ENCODE results near the gene TAF11L2.
"Not testable (repeated sequence)": the region's sequence is repeated elsewhere in the genome, so short reads cannot be mapped to it uniquely, and the experiment has no call there.

The TAF11L2 gene

GRCh38 chr5:17528369-17528768, 30.3 kb downstream of the TAF11L2 start, which contains the start of gene TAF11L6:
TSS of gene TAF11L6 (plus strand) at chr5:17528669.
- not testable (repeated sequence) for DNase-seq

All from stimulated activated CD4-positive, alpha-beta T cell treated with anti-CD3 and anti-CD28 coated beads, Interleukin-12 subunit alpha, Interleukin-12 subunit beta, amount 100 ng/mL, for 4 hours (primary cell).